Stimulated activated CD4-positive, alpha-beta T cell treated with anti-CD3 and anti-CD28 coated beads, Interleukin-4, amount 100 ng/mL, for 48 hours (primary cell): ENCODE data around the gene CA10.

Experiments
- DNase-seq, 2 donors: peaks; one replicate each; pipeline ENCODE4 v3.0.0-alpha.2; 2020; ENCODE audit warnings: low read depth in 2 of 2

CA10 gene

DNA sequence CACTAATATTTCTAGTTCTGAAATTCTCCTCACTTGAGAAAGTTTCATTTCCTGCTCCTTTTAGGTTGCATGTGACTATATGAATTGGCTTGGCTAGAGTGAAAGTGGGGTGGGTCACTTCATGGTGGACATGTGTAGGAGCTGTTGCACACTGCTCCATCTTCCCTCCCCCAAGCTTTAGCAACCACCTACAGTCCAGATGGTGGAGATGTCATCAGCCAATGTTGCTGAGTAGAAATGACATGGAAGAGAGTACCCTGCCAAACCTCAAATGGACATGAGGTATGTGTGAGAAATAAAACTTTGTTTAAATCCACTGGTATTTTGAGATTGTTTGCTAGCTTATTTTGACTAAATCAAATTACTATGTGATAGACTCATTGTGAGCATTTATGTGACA lies 281.5 kb downstream of the CA10 start:
- DNase-seq, result no peak

DNA sequence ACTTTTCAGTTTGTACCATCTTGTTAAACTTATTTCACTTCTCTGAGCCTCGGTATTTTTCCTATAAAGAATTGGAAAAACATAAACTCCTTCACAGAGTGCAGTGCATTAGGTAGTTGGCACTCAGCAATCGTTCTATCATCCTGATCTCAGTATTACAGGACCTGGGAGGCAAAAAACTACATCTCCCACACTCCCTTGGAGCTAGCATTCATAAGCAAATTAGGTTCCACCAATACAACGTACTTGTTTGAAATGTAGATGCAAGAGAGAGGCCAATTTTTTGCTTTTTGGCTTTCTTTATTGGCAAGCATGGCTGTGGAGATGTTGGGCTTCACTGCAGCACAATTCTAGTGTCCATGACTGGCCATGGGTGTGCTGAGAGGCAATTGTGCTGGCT lies 285.2 kb downstream of the CA10 start:
- DNase-seq, result no peak

DNA sequence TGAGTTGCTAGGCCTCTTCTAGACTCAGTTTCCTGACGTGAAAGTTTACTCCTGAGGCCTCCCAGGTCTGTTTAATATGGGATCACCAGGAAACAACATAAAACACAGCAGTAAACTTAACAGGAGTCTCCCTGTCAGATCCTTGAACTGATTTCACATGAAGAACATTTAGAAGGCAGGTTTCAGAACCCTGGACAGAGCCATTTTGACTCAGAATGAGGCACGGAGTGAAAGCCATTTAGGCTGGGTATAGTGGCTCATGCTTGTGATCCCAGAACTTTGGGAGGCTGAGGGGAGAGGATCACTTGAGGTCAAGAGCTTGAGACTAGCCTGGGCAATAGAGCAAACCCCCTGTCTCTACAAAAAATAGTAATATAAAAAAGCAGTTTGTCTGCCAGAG lies 289.1 kb downstream of the CA10 start:
- DNase-seq, result no peak

DNA sequence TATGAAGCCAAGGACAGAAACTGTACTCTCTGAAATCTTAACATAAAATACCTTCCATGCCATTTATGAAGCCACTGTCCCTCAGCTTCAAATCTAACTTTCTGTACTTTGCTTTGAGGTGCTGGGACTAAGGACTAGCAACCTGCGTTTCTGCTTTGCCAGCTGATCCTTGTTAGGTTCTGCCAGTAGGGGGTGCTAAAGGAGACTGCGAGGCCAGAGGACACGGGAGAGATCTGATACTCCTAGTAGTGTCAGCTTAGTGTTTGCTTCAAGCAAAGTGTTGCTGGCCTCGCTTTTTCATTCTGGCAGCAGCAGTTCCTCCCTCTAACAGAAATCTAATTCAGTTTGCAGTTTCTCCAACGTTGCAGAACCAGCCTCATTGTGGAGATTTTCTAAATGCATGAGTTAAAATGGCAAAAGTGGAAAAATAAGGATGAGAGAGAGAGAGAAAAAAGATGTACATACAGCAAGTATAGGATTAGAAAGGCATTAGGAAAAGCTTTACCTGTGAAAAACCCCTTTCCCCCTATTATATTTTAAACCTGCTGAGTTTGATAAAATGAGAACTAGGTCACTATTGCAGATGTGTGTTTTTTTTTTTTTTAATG lies 297.5 kb downstream of the CA10 start:
- DNase-seq, result peak in 1 of 2 donors; percentile 6

DNA sequence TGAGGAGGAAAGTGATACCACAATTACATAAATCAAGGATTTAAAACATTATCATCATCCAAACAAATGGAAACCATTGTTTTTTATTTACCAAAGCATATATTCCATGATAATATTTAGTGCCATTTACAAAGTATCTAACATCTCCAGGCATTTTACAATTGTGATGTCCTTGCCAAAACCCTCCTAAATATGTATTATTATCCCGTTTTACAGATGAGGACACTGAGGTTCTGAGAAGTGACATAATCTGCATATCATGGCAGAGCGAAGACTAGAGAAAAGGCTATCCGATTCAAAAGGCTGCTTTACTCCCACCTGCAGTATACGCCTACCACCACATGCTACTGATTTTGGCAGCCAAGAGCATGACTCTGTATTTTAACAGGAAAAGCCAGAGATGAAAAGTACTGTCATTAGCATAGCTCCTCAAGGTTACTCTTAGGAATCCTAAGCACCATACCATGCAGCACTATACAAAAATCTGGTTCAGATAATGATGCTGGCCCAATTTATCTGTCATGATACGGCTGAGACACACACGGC lies 301.4 kb downstream of the CA10 start:
- DNase-seq, result no peak

DNA sequence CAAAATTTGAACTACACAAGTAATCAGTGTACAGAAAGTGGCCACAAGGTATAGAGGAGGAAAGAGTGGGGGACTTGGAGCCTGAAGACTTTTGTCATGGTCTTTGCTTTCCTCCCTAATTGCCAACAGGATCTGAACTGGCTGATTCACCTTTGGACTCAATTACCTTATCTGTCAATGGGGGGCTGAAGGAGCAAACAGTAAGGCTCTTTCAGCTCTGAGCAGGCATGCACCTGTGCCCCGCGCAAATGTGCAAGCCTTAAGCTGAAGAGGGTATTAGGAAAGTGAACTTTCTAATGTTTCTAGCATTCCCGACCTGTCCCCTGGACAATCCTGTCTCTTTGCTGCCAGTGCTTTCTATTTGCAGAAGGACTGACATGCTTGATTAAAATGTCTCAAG lies 302.7 kb downstream of the CA10 start:
- no peak for DNase-seq

DNA sequence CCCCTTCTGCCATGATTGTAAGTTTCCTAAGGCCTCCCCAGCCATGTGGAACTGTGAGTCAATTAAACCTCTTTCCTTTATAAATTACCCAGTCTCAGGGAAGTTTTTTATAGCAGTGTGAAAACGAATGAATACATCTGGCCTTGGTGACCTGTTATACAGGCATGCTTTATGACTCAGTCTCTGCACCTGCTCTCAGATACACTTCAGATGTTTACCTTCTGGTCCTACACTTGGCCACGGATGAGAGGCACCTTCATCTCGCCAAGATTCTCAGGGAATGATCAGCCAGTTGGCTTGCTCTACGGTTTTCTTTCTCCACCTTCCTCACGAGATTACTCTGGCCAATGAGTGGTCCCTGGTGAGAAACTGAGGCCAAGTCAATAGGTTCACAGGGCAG lies 304.7 kb downstream of the CA10 start:
- DNase-seq, result no peak

DNA sequence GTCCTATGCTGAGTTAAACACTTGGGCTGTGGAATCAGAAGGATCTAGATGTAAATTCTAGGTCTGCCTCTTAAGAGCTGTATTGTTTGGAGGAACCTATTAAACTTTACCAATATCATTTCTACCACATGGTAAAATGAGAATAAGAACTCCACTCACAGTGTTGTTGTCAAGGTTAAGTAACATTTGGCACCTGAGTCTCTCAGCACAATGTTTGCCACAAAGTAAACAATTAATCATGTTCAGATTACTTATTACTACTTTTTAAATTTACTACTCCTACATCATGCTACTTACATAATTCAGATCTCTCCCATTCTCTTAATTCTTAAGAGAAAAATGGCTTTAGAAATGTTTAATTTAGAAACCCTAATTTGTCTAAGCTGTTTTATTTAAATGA lies 305.9 kb downstream of the CA10 start:
- no peak for DNase-seq

DNA sequence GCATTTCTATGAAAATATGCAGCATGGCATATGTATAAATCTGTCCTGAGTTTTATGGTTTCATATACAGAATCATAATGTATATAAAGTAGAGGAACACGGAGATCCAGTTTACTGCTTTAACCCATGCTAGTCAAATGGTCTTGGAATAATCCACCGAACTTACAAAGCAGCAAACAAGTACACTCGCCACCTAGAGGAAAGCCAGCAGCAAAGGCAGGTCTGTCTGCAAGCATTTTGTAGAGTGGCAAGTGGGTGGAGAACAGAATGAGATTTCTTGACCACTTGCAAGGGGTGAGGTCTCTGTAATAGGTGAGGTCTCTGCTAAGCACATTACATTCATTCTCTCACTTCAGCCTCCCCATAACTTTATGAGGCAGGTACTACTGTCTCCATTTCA lies 308.3 kb downstream of the CA10 start:
- DNase-seq, result no peak

DNA sequence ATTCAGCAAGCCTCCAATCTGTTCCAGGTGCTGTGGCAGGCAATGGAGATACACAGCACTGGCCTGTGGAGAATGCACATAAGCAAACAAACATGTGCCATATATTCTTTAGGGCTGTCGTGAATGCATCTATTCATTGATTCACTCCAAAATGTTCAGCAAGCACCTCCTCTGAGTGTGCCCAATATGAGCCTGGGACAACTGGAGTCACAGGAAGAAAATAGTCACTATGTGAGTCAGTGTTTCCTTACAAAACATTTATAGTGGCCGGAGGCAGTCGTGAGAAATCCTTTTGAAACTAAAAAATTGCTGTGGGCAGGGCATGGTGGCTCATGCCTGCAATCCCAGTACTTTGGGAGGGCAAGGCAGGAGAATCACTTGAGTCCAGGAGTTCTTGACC lies 310.1 kb downstream of the CA10 start:
- DNase-seq, result no peak

DNA sequence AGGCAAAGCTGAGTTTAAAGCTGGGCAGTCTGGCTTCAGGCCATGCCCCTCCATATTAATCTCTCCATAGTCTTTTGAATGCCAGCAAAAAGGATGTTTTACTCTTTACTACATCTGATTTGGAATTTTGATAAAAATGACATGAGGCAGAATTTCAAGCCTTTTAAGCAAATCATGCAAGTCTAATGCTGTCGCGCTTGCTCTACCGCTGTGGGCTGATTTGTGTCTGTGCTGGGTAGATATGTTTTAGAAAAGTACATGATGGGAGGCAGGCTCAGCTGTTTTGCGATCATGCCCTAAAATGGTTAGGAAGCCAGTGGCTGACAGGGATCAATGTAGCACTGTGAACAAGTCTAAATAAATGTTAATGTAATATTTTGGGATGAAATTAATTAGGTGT lies 311.9 kb downstream of the CA10 start:
- DNase-seq, result no peak

DNA sequence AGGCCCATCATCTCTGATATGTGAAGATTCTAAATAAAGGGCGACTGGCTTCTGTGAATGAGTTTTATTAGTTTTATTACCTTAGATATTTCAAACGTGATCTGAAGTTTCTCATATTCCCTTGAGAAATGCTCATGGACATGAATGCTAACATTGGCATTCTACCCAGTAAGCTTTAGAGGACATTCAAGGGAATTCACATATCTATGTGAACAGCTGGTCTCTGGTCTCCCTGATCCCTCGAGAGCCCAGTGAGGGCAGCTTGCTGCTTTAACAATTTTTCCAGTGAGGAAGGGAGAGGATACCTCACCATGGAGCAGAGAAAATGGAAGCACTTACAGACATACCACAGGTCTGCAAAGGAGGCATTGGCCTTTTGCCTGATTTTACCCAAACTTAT lies 312.7 kb downstream of the CA10 start:
- no peak for DNase-seq

DNA sequence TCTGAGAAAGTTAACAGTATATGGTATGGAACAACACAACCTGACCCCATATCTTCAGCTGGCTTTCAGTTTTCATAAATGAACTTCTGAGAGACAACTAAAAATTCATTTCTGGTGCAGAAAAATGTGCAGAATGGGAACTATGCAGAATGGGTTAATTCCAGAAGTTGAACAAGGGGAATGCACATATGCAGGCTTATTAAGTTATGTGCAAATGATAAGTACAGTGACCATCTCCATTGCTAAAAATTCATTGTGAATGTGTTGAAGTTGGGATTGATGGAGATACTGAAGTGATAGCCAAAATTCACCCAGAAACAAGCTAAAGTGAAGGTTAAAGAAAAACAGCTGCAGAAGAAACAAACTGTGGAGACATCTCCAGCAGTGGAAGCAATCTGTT lies 315.8 kb downstream of the CA10 start:
- DNase-seq, result no peak

DNA sequence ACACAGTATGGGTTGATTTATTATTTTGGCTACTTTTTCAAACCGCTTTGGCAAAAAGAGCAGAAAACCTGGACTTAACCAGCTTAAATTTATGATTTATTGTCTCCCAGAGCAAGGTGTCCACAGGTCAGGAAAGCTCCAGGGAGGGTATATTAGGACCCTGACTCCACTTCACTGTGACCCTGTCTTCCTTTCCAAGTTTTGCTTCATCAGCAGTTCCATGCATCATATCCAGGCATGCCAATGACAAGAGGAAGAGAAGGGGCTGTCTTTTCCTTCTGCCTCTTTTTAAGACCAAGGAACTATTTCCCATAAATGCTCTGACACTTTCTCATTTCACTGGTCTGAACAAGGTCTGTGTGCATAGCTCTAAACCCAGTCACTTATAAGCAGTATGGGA lies 316.8 kb downstream of the CA10 start:
- no peak for DNase-seq

DNA sequence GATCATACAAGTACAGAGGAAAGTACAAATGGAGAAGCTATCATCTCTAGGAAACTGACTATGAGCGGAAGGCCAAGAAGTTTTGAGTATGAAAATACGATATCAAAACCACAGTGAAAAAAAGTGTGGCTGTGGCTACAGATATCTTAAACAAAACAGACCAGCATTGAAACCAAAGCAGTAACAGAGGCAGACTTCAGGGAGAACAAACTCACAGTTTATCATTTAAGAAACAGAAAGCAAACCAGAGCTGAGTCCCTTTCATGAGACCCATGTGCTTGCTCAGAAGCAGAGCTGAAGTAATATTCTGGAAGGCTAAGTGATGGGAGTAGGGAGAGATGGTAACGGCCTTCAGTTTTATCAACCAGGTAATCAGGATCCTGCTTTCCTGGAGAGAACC lies 317.8 kb downstream of the CA10 start:
- DNase-seq, result no peak

DNA sequence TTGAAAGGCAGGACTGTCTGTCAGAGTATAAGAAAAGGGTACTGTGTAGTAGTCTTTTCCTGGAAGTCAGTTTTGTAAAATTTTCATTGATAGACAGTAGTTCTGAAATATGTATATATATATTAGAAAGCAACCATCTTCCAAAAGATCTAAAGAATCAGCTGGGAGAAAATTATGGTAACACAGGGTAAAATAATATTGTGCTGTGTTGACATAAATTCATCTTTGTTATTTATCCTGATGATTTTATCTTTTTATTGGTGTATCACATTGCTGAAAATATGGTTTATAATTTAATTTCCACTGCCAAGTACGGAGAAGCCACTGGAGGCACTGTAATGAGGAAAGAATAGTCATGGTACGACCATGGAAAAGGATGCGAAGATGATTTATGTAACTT lies 324.9 kb downstream of the CA10 start:
- DNase-seq, result no peak

DNA sequence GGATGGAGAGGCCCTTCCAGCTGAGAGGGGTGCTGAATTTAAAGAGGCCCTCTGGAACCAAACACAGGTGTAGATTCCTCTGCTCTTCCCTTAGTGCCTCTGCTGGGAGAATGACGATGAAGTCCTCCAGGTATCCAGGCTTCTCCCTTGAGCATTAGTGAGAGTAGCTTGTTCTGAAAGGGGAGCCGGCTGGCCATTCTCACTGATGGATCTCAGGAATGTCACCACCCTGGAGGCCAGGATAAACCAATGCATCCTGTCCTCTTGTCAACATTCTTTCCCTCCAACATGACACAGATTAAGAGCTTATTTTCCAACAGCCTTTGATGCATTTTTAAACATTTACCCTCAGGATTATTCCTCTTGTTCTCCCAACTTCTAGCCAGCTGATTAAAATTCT lies 325.5 kb downstream of the CA10 start:
- no peak for DNase-seq

DNA sequence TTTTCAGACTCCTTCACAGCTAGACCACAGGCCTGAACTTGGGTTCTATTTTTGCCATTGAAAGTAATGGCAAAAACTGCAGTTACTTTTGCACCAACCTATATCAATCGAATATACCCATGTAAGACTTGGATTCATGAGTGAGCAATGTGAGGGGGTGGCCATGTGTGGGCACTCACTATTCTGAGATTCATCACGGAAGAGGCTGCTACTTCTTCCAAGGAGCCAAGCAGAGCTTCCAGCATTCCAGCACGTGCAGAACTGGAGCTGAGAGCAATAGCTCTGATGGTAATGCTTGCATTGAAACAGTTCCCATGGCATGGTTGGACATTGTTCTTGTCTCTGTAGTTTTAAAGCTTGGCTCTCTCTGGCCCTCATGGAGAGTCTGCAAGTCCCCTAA lies 327.6 kb downstream of the CA10 start:
- no peak for DNase-seq

DNA sequence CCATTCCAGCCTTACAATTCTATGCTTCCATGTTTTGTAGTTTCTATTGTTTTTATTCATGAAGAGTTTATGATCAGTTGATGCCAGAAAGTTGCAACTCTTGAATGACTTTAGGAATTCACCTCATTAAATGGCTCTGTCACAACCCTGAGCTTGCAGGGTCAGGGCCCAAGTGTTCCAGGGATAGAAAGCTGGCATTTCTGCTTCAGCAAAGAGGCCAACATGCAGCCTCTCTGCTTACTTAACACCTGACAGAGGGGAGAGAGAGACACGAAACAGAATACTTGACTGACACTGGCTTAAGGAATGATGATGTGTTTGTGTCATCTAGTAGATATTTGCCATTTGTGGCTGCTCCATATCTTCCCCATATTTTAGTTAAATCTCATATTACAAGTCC lies 328.1 kb downstream of the CA10 start:
- DNase-seq, result no peak

DNA sequence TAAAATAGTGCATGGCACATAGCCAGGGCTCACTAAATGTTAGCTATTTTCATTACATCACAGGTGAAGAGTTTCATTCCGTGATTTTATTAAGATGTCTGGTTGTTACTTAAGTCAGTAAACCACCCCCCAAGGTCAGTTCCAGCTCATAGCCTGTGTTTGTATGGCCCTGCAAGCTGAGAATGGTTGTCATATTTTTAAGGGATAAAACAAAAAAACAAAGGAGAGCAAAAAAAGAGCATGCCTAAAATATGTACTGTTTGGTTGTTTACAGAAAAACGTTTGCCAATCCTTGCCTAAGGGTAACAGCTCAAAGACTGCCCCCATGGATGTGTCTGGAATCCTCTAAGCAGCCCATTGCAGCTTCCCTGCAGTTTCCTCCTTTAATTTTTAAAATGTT lies 329.6 kb downstream of the CA10 start:
- no peak for DNase-seq

DNA sequence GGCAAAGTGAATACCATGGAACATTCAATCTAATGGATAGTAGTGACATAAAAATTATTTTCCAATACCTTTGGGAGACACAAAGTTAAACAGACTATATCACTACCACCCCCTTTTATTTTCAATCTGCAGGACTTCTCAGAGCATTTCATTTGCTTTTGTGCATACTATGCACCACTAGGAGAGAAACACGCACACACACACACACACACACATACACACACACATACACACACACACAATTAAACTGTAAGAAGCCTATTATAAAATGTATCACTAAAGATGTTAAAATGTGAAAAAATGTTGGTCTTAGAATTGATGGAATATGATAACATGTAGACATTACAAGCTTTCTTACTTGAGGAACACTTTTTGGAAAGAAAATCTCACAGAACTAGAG lies 331.4 kb downstream of the CA10 start:
- DNase-seq, result no peak

DNA sequence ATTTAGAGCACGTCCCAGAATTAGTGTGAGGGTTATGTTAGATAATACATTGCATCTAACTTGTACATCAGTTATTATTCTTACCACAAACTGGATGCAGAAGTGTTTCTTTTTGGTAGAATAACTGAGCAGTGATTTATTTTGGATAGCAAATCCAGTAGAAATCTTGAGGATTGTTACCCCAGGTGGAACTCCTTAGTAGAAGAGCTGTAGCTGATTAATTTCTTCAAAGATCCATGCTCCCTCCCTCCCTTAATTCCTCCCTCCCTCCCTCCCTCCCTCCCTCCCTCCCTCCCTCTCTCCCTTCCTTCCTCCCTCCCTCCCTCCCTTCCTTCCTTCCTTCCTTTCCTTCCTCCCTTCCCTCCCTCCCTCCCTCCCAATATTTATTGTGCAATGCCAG lies 337.7 kb downstream of the CA10 start:
- DNase-seq, result no peak

DNA sequence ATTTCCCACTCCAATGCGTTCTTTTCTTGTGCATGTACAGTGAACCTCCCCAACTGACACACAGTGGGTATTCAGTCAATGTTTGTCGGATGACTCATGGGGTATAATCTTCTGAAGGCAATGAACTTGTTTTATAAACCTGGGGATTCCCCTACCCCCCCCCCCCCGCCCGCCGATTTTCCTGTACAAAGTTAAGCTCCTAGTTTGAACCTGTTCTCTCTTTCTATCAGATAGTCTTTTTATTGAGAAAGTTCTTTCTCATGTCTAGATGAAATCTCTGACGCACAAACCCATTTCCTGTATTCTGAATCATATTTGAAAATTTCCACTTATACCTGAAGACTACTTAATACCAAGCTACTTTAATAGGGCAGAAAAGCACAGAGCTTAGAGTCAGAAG lies 338.3 kb downstream of the CA10 start:
- DNase-seq, result no peak
